ENCODE results near the gene LPIN1. TPM values are rescaled to one million over a fixed set of nuclear protein-coding genes. Genes with fewer than 3 reads are reported as not detected.

LPIN1 gene
- total RNA-seq, 2 experiments from 2014 or later: 115 to 128 TPM

DNA sequence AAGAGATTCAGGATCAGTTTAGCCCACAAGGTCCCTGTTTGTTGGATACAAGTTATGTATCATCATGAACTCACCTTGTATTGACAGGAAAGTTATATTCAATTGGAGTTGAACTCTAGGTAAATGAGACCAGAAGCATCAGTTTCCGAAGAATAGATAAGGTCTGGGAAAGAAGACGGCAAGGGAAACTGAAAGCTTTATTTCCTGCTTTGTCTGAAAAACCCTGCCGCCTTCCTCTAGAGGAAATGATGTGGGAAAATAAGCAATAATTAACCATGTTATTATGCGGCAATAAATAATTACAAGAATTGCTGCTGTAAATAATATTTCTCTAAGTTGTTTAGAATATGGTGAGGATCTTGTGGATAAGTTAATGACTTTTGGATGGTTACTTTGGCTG, 32.0 kb downstream of the LPIN1 start:
- Histone ChIP-seq H3K27me3 (ENCODE audit: control insufficient read depth in 1 of 2, insufficient read depth in 2 of 2, low read length in 2 of 2) (no peaks in the 10 kb centered on the region), H3K4me1 (ENCODE audit: insufficient read depth, low read length) (peaks cover 41% of the 10 kb centered on the region), H3K36me3 (ENCODE audit: insufficient read depth, low read length) (peaks cover 59% of the 10 kb centered on the region), H3K27ac (ENCODE audit: low read depth in 1 of 2, low read length in 2 of 2) (peak overlapping the region; percentile 19 to 52), H3K4me3 (ENCODE audit: low read length) (peak overlapping the region; percentile 38), H3K9me3 (ENCODE audit: control insufficient read depth in 1 of 2, insufficient read depth in 1 of 2, low read length in 2 of 2) (no peaks in the 10 kb centered on the region)
- intact Hi-C loops (cut with DNase I, micrococcal nuclease): loop anchor here (1.0 to 10.0 kb wide), 6 partner anchors 28 to 944 kb away; partner anchors contain the start of genes LPIN1 (in 1 of the 2) and SLC66A3 (in 1 of the 2)
- H3K4me3 Mint-ChIP-seq: peak overlapping the region; percentile 1
- H3K9me3 Mint-ChIP-seq: no peaks in the 10 kb centered on the region
- DNase-seq (peak in 3 of 14 experiments; percentile 35 to 49 (median 41)), ATAC-seq (ENCODE audit: poor library complexity) (no peak)
- peaks cover 49% of the 10 kb centered on the region for H3K4me1 Mint-ChIP-seq (ENCODE audit: low read depth)
- ChIA-PET POLR2A (interaction anchor here (1.0 to 2.2 kb wide), 3 partner anchors 29 to 85 kb away, joined by 3 to 11 read pairs (median 5); partner anchors contain the start of gene LPIN1), CTCF (interaction anchor here (1.0 to 5.6 kb wide), 5 partner anchors 22 to 90 kb away, joined by 3 to 42 read pairs (median 4); partner anchors contain the start of gene LPIN1)
- no peaks in the 10 kb centered on the region for H3K27me3 Mint-ChIP-seq
- H3K27ac Mint-ChIP-seq: peak overlapping the region; percentile 64
- peaks cover 78% of the 10 kb centered on the region for H3K36me3 Mint-ChIP-seq (ENCODE audit: low read depth)
- TF ChIP-seq, protein P1, sequence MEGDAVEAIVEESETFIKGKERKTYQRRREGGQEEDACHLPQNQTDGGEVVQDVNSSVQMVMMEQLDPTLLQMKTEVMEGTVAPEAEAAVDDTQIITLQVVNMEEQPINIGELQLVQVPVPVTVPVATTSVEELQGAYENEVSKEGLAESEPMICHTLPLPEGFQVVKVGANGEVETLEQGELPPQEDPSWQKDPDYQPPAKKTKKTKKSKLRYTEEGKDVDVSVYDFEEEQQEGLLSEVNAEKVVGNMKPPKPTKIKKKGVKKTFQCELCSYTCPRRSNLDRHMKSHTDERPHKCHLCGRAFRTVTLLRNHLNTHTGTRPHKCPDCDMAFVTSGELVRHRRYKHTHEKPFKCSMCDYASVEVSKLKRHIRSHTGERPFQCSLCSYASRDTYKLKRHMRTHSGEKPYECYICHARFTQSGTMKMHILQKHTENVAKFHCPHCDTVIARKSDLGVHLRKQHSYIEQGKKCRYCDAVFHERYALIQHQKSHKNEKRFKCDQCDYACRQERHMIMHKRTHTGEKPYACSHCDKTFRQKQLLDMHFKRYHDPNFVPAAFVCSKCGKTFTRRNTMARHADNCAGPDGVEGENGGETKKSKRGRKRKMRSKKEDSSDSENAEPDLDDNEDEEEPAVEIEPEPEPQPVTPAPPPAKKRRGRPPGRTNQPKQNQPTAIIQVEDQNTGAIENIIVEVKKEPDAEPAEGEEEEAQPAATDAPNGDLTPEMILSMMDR (IDR thresholded peaks at IDR 0.05): no peak

DNA sequence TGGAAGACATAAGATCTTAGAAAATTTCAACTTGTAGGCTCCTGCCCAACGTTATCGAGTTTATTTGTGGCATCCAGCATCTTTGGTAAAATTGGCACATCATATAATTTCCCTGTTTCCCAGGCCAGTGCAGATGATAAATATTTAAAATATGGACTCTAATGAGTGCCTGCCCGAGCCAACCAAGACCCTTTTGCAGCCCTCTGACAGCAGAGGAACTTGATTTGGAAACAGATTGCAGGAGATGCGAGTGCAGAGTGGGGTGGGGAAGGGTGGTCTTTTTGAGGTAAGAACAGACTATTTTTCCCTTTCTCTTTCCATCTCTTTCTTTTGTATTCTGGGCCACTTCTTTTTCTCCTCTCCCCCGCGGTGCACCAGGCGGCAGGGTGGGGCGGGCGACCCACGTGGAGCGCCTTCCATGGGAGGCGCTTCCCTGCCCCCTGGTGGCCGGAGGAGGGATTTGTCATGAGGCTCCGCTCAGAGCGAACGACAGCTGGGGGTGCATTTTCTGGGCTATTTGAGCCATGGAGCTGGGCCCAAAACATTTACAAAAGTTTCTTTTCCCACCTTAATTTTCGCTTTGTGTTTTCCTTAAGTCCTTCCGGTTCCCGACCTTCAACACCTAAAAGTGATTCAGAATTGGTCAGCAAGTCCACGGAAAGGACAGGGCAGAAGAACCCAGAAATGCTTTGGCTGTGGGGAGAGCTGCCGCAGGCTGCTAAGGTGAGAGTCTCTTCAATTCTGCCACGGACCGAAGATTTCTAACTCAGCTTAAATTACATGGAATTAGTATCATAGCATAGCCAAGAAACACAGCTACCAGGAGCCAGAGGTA, 32.7 kb downstream of the LPIN1 start:
- Mint-ChIP-seq H3K27me3 (no peaks in the 10 kb centered on the region), H3K27ac (peak overlapping the region; percentile 64), H3K9me3 (no peaks in the 10 kb centered on the region), H3K4me3 (peak overlapping the region; percentile 62), H3K36me3 (ENCODE audit: low read depth) (peaks cover 78% of the 10 kb centered on the region), H3K4me1 (ENCODE audit: low read depth) (peaks cover 42% of the 10 kb centered on the region)
- TF ChIP-seq, protein P1 (IDR thresholded peaks at IDR 0.05): peak; percentile 97
- Histone ChIP-seq H3K36me3 (ENCODE audit: insufficient read depth, low read length) (peaks cover 58% of the 10 kb centered on the region), H3K27ac (ENCODE audit: low read depth in 1 of 2, low read length in 2 of 2) (peak overlapping the region in 1 of 2 donors; percentile 8), H3K4me3 (ENCODE audit: low read length) (peak overlapping the region; percentile 38), H3K9me3 (ENCODE audit: control insufficient read depth in 1 of 2, insufficient read depth in 1 of 2, low read length in 2 of 2) (no peaks in the 10 kb centered on the region), H3K4me1 (ENCODE audit: insufficient read depth, low read length) (peaks cover 38% of the 10 kb centered on the region), H3K27me3 (ENCODE audit: control insufficient read depth in 1 of 2, insufficient read depth in 2 of 2, low read length in 2 of 2) (no peaks in the 10 kb centered on the region)
- DNase-seq (peak; percentile 79 to 92 (median 86)), ATAC-seq (ENCODE audit: poor library complexity) (peak; percentile 96)
- ChIA-PET CTCF (interaction anchor here (0.6 to 5.6 kb wide), 13 partner anchors 13 to 302 kb away, joined by 3 to 42 read pairs (median 4); partner anchors contain the start of gene LPIN1), POLR2A (interaction anchor here (0.6 to 1.8 kb wide), 9 partner anchors 25 to 939 kb away, joined by 3 to 5 read pairs (median 3); partner anchors contain the start of gene LPIN1)
- intact Hi-C loops (cut with DNase I, micrococcal nuclease): loop anchor here (1.0 to 10.0 kb wide), 9 partner anchors 29 to 944 kb away; partner anchors contain the start of genes LPIN1 (in 1 of the 2) and SLC66A3 (in 1 of the 2)

DNA sequence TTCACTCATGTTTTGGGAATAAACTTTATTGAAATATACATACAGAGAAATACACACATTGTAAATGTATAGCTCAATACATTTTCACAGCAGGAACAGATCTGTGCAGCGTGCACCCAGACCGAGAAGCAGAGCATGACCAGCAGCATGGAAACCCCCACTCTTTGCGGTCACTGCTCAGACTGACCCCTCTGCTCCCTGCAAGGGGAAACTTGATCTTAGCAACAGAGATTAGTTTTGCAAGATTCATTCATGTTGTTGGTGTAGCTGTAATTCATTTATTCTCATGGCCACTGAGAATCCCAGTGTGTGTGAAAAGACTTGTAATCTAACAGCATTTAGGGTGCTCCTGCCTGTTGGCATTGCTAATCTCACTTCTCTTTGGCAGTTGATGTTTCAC, 35.2 kb downstream of the LPIN1 start:
- peaks cover 87% of the 10 kb centered on the region for H3K36me3 Mint-ChIP-seq (ENCODE audit: low read depth)
- no peaks in the 10 kb centered on the region for H3K27me3 Mint-ChIP-seq
- H3K4me1 ChIP-seq (ENCODE audit: insufficient read depth, low read length): peaks cover 27% of the 10 kb centered on the region
- no peaks in the 10 kb centered on the region for H3K27me3 ChIP-seq (ENCODE audit: control insufficient read depth in 1 of 2, insufficient read depth in 2 of 2, low read length in 2 of 2)
- no peak for DNase-seq
- no peaks in the 10 kb centered on the region for H3K9me3 ChIP-seq (ENCODE audit: control insufficient read depth in 1 of 2, insufficient read depth in 1 of 2, low read length in 2 of 2)
- ChIA-PET POLR2A (no interaction called here), CTCF (interaction anchor here (1.5 to 5.6 kb wide), 3 partner anchors 35 to 93 kb away, joined by 4 to 42 read pairs (median 6); partner anchors contain the start of gene LPIN1)
- TF ChIP-seq, protein P1 (IDR thresholded peaks at IDR 0.05): no peak
- no peak overlapping the region for H3K4me3 ChIP-seq (ENCODE audit: low read length)
- peaks cover 24% of the 10 kb centered on the region for H3K4me1 Mint-ChIP-seq (ENCODE audit: low read depth)
- no peaks in the 10 kb centered on the region for H3K9me3 Mint-ChIP-seq
- H3K36me3 ChIP-seq (ENCODE audit: insufficient read depth, low read length): peaks cover 74% of the 10 kb centered on the region
- no peak overlapping the region for H3K27ac ChIP-seq (ENCODE audit: low read depth in 1 of 2, low read length in 2 of 2)
- no peak overlapping the region for H3K4me3 Mint-ChIP-seq
- intact Hi-C loops (cut with DNase I, micrococcal nuclease): loop anchor here in 1 of 2 experiments (10.0 kb wide), 1 partner anchor 187 kb away; no protein-coding TSS in a partner anchor
- H3K27ac Mint-ChIP-seq: no peak overlapping the region
- ATAC-seq (ENCODE audit: poor library complexity): no peak

All from CD4-positive, alpha-beta T cell (primary cell).